ENCODE data around the gene OPRD1. TPM values are rescaled to one million over a fixed set of nuclear protein-coding genes. Genes with fewer than 3 reads are reported as not detected.

Gene OPRD1
- total RNA-seq, 1 experiment from 2014 or later, result not detected

DNA sequence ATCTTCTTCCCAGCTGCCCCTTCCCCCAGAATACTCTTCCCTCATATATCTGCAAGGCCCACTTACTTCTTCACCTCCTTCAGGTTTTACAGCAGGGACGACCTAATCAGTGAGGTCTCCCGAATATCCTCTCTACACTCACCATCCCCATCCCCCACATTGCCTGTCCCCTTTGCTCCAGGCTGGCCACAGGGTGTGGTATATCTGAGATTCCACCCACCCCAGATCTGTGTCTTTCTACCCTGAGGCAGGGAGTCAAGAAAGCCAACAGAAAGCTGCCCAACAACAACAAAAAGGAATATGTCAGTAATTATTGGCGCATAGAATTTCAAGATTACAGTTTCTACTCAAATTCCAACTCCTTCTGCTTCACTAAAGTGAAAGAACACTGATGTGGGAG is 30.0 kb upstream of the OPRD1 start:
- TF ChIP-seq, protein P1, sequence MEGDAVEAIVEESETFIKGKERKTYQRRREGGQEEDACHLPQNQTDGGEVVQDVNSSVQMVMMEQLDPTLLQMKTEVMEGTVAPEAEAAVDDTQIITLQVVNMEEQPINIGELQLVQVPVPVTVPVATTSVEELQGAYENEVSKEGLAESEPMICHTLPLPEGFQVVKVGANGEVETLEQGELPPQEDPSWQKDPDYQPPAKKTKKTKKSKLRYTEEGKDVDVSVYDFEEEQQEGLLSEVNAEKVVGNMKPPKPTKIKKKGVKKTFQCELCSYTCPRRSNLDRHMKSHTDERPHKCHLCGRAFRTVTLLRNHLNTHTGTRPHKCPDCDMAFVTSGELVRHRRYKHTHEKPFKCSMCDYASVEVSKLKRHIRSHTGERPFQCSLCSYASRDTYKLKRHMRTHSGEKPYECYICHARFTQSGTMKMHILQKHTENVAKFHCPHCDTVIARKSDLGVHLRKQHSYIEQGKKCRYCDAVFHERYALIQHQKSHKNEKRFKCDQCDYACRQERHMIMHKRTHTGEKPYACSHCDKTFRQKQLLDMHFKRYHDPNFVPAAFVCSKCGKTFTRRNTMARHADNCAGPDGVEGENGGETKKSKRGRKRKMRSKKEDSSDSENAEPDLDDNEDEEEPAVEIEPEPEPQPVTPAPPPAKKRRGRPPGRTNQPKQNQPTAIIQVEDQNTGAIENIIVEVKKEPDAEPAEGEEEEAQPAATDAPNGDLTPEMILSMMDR (conservative IDR thresholded peaks at IDR 0.05), result no peak
- TF ChIP-seq EZH2 (IDR thresholded peaks at IDR 0.05; ENCODE audit: low read depth), result no peak
- DNase-seq, result no peak
- H3K4me2 ChIP-seq, result 0 out of 2 replicates have a peak overlapping the region, but pooled peaks have one; percentile 2
- H3K27ac ChIP-seq, result no peak overlapping the region
- H3K27me3 ChIP-seq (ENCODE audit: insufficient read depth, low read depth), result no peaks in the 10 kb centered on the region
- no TSS peak for BruUV-seq (replicated peaks)
- no peaks in the 10 kb centered on the region for H3K36me3 ChIP-seq (ENCODE audit: low read depth)
- no peaks in the 10 kb centered on the region for H3K4me1 ChIP-seq (replicated peaks; ENCODE audit: insufficient read depth)
- ChIA-PET POLR2A (ENCODE audit: unreplicated experiment) (interaction anchor here (0.6 kb wide), 1 partner anchor 830 kb away, joined by 4 read pairs; no protein-coding TSS in a partner anchor), CTCF (interaction anchor here (0.5 to 0.7 kb wide), 4 partner anchors 27 to 94 kb away, joined by 3 to 15 read pairs (median 4); no protein-coding TSS in a partner anchor)
- no peaks in the 10 kb centered on the region for H3K79me2 ChIP-seq (ENCODE audit: low read depth)
- no peak overlapping the region for H3K4me3 ChIP-seq
- intact Hi-C loops (cut with micrococcal nuclease; ENCODE audit: unreplicated experiment), result no loop called here
- peaks cover 5% of the 10 kb centered on the region; the same call in 1 of the 2 replicates for H3F3A ChIP-seq (ENCODE audit: insufficient read depth, low read depth)
- no peaks in the 10 kb centered on the region for H4K20me1 ChIP-seq (ENCODE audit: insufficient read depth)
- H3K9me2 ChIP-seq (ENCODE audit: insufficient read depth), result no peaks in the 10 kb centered on the region
- H3K9me3 ChIP-seq (ENCODE audit: insufficient read depth, low read depth), result no peaks in the 10 kb centered on the region
- H2AFZ ChIP-seq, result no peak overlapping the region

DNA sequence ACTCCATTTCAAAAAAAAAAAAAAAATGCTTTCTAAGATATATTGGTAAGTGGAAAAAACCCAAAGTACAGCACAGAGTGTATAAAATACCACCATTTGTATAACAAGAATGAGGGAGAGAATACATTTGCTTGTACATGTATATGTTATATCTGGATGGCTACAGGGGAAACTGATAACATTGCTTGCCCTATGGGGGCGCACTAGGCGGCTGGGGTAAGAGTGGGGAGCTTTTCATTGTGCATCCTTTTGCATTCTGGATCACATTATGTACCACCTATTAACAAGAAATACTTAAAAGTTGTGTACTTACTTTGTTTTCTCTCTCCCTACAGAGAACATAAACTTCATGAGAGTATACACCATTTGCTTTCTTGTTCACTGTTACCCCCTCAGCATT is 28.6 kb upstream of the OPRD1 start:
- TF ChIP-seq EZH2 (IDR thresholded peaks at IDR 0.05; ENCODE audit: low read depth), result no peak
- TF ChIP-seq, protein P1 (conservative IDR thresholded peaks at IDR 0.05), result no peak
- Histone ChIP-seq H3K4me3 (no peak overlapping the region), H3K27me3 (ENCODE audit: insufficient read depth, low read depth) (no peaks in the 10 kb centered on the region), H4K20me1 (ENCODE audit: insufficient read depth) (no peaks in the 10 kb centered on the region), H3K9me2 (ENCODE audit: insufficient read depth) (no peaks in the 10 kb centered on the region), H2AFZ (no peak overlapping the region), H3K4me1 (replicated peaks; ENCODE audit: insufficient read depth) (no peaks in the 10 kb centered on the region), H3K36me3 (ENCODE audit: low read depth) (no peaks in the 10 kb centered on the region), H3K27ac (no peak overlapping the region), H3K79me2 (ENCODE audit: low read depth) (no peaks in the 10 kb centered on the region), H3F3A (ENCODE audit: insufficient read depth, low read depth) (no peaks in the 10 kb centered on the region), H3K4me2 (no peak overlapping the region), H3K9me3 (ENCODE audit: insufficient read depth, low read depth) (no peaks in the 10 kb centered on the region)
- ChIA-PET POLR2A (ENCODE audit: unreplicated experiment) (interaction anchor here (0.5 kb wide), 1 partner anchor 254 kb away, joined by 7 read pairs; no protein-coding TSS in a partner anchor), CTCF (no interaction called here)
- no peak for DNase-seq
- intact Hi-C loops (cut with micrococcal nuclease; ENCODE audit: unreplicated experiment), result no loop called here
- BruUV-seq (replicated peaks), result no TSS peak

DNA sequence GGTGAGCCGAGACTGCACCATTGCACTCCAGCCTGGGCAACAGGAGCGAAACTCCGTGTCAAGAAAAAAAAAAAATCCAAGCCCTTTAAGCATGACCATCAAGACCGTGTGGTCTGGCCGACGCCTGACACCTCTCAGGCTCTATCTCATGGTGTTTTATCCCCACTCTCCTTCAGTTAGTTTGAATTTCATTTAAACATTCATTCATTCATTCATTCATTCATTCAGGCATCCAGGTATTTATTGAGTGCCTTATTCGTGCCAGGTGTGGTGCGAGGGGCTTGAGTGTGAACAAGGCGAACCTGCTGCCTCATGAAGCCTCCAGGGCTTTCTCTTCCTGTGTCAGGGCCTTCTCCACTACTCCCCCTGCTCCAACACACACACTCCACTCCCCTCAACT is 22.6 kb upstream of the OPRD1 start:
- Histone ChIP-seq H3K27ac (no peak overlapping the region), H3K9me3 (ENCODE audit: insufficient read depth, low read depth) (no peaks in the 10 kb centered on the region), H3K79me2 (ENCODE audit: low read depth) (no peaks in the 10 kb centered on the region), H3K4me1 (replicated peaks; ENCODE audit: insufficient read depth) (no peaks in the 10 kb centered on the region), H3K9me2 (ENCODE audit: insufficient read depth) (no peaks in the 10 kb centered on the region), H3K4me2 (no peak overlapping the region), H3F3A (ENCODE audit: insufficient read depth, low read depth) (no peaks in the 10 kb centered on the region), H3K4me3 (no peak overlapping the region), H4K20me1 (ENCODE audit: insufficient read depth) (no peaks in the 10 kb centered on the region), H2AFZ (no peak overlapping the region), H3K36me3 (ENCODE audit: low read depth) (no peaks in the 10 kb centered on the region), H3K27me3 (ENCODE audit: insufficient read depth, low read depth) (no peaks in the 10 kb centered on the region)
- TF ChIP-seq, protein P1 (conservative IDR thresholded peaks at IDR 0.05), result no peak
- TF ChIP-seq EZH2 (IDR thresholded peaks at IDR 0.05; ENCODE audit: low read depth), result no peak
- BruUV-seq (replicated peaks), result no TSS peak
- DNase-seq, result no peak
- POLR2A ChIA-PET (ENCODE audit: unreplicated experiment), result no interaction called here
- intact Hi-C loops (cut with micrococcal nuclease; ENCODE audit: unreplicated experiment), result no loop called here
- CTCF ChIA-PET, result no interaction called here
